ENCODE results near the gene CHRNE.
"Not testable (repeated sequence)": the region's sequence is repeated elsewhere in the genome, so short reads cannot be mapped to it uniquely, and the experiment has no call there.

CHRNE gene

GRCh38 chr17:4880857-4881256, 22.0 kb downstream of the CHRNE start:
- Histone ChIP-seq H3K4me1 (ENCODE audit: control insufficient read depth in 1 of 2, insufficient read depth in 1 of 2, low read depth in 1 of 2, low read length in 1 of 2) (peaks cover 0 to 7% of the 10 kb centered on the region in 2 experiments), H3K4me3 (ENCODE audit: low read depth in 1 of 2, low read length in 1 of 2) (no peak overlapping the region), H3K27ac (no peak overlapping the region), H3K27me3 (no peaks in the 10 kb centered on the region), H3K9me3 (no peaks in the 10 kb centered on the region), H3K36me3 (peaks cover 47% of the 10 kb centered on the region)
- no peak for TF ChIP-seq CTCF (IDR thresholded peaks at IDR 0.05)

GRCh38 chr17:4879601-4880000, 23.3 kb downstream of the CHRNE start:
- Histone ChIP-seq H3K27ac (no peak overlapping the region), H3K4me3 (ENCODE audit: low read depth in 1 of 2, low read length in 1 of 2) (no peak overlapping the region), H3K27me3 (no peaks in the 10 kb centered on the region), H3K4me1 (ENCODE audit: control insufficient read depth in 1 of 2, insufficient read depth in 1 of 2, low read depth in 1 of 2, low read length in 1 of 2) (peaks cover 0 to 7% of the 10 kb centered on the region in 2 experiments), H3K36me3 (peaks cover 34% of the 10 kb centered on the region), H3K9me3 (no peaks in the 10 kb centered on the region)
- no peak for TF ChIP-seq CTCF (IDR thresholded peaks at IDR 0.05)

DNA sequence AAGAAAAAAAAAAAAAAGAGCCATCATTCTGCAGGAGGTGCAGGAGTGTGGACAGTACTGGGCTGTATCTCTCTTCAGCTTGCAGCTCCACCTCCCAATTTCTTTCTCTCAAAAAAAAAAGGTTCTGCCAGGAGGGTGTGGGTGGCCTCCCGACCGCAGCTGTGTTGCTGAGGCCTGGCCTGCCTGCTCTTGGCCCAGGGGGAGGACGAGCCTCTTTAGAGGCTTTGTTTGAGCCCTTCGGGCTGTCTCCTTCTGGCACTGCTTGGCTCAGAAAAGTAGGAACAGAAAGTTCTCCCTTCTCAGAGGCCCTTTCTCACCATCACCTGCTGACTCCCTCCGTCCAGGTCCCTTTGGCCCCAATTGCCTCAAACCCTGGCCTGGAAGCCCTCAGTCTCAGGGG, 25.8 kb downstream of the CHRNE start:
- TF ChIP-seq CTCF (IDR thresholded peaks at IDR 0.05): no peak

GRCh38 chr17:4872786-4873185, 30.1 kb downstream of the CHRNE start:
- H3K9me3 ChIP-seq: no peaks in the 10 kb centered on the region
- H3K27me3 ChIP-seq: no peaks in the 10 kb centered on the region
- no peak for TF ChIP-seq CTCF (IDR thresholded peaks at IDR 0.05)
- no peak overlapping the region for H3K4me3 ChIP-seq (ENCODE audit: low read depth in 1 of 2, low read length in 1 of 2)
- no peak overlapping the region for H3K27ac ChIP-seq
- no peaks in the 10 kb centered on the region for H3K4me1 ChIP-seq (ENCODE audit: control insufficient read depth in 1 of 2, insufficient read depth in 1 of 2, low read depth in 1 of 2, low read length in 1 of 2)
- H3K36me3 ChIP-seq: peaks cover 5% of the 10 kb centered on the region

More for the DNA sequence above, 25.8 kb downstream of the CHRNE start:
- peaks cover 0 to 7% of the 10 kb centered on the region in 2 experiments for H3K4me1 ChIP-seq (ENCODE audit: control insufficient read depth in 1 of 2, insufficient read depth in 1 of 2, low read depth in 1 of 2, low read length in 1 of 2)
- no peaks in the 10 kb centered on the region for H3K9me3 ChIP-seq
- no peak overlapping the region for H3K4me3 ChIP-seq (ENCODE audit: low read depth in 1 of 2, low read length in 1 of 2)
- peaks cover 34% of the 10 kb centered on the region for H3K36me3 ChIP-seq
- no peak overlapping the region for H3K27ac ChIP-seq
- no peaks in the 10 kb centered on the region for H3K27me3 ChIP-seq

DNA sequence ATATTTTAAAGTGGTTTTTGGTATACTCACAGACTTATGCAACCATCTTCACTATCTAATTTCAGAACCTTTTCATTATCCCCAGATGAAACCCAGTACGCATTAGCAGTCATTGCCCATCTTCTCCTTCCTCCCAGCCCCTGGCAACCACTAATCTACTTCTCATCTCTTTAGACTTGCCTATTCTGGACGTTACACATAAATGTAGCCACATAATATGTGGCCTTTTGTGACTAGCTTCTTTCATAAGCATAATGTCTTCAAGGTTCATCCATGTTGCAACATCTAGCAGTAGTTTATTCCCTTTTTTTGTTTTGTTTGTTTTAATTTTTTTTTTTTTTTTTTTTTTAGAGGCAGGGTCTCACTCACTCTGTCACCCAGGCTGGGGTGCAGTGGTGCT, 32.0 kb downstream of the CHRNE start:
- Histone ChIP-seq H3K27ac (no peak overlapping the region), H3K4me3 (ENCODE audit: low read depth in 1 of 2, low read length in 1 of 2) (no peak overlapping the region), H3K27me3 (no peaks in the 10 kb centered on the region), H3K36me3 (peaks cover 5% of the 10 kb centered on the region), H3K4me1 (ENCODE audit: control insufficient read depth in 1 of 2, insufficient read depth in 1 of 2, low read depth in 1 of 2, low read length in 1 of 2) (no peaks in the 10 kb centered on the region), H3K9me3 (no peaks in the 10 kb centered on the region)
- no peak for TF ChIP-seq CTCF (IDR thresholded peaks at IDR 0.05)

GRCh38 chr17:4869058-4869998, 33.6 kb downstream of the CHRNE start:
- not testable (repeated sequence) for H3K27me3 ChIP-seq; H3K4me1 ChIP-seq (ENCODE audit: control insufficient read depth in 1 of 2, insufficient read depth in 1 of 2, low read depth in 1 of 2, low read length in 1 of 2); H3K4me3 ChIP-seq (ENCODE audit: low read depth in 1 of 2, low read length in 1 of 2); H3K27ac ChIP-seq; H3K9me3 ChIP-seq; H3K36me3 ChIP-seq

DNA sequence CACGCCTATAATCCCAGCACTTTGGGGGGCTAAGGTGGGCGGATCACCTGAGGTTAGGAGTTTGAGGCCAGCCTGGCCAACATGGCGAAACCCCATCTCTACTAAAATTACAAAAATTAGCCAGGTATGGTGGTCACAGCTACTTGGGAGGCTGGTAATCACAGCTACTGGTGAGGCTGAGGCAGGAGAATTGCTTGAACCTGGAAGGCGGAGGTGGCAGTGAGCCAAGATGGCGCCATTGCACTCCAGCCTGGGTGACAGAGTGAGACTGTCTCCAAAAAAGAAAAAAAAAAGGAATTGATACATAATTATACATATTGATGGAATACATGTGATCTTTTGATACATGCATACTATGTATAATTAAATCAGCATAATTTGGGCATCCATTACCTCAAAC, 35.4 kb downstream of the CHRNE start:
- H3K27ac ChIP-seq; H3K36me3 ChIP-seq; H3K9me3 ChIP-seq; H3K27me3 ChIP-seq; H3K4me3 ChIP-seq (ENCODE audit: low read depth in 1 of 2, low read length in 1 of 2); H3K4me1 ChIP-seq (ENCODE audit: control insufficient read depth in 1 of 2, insufficient read depth in 1 of 2, low read depth in 1 of 2, low read length in 1 of 2): not testable (repeated sequence)
